ENCODE measurements around the gene SECISBP2.

GRCh38 chr9:89277454-89277853 is 40.8 kb upstream of the SECISBP2 start:
- no peak for TF ChIP-seq EZH2 (IDR thresholded peaks at IDR 0.05; ENCODE audit: low read depth)
- TF ChIP-seq, protein P1, sequence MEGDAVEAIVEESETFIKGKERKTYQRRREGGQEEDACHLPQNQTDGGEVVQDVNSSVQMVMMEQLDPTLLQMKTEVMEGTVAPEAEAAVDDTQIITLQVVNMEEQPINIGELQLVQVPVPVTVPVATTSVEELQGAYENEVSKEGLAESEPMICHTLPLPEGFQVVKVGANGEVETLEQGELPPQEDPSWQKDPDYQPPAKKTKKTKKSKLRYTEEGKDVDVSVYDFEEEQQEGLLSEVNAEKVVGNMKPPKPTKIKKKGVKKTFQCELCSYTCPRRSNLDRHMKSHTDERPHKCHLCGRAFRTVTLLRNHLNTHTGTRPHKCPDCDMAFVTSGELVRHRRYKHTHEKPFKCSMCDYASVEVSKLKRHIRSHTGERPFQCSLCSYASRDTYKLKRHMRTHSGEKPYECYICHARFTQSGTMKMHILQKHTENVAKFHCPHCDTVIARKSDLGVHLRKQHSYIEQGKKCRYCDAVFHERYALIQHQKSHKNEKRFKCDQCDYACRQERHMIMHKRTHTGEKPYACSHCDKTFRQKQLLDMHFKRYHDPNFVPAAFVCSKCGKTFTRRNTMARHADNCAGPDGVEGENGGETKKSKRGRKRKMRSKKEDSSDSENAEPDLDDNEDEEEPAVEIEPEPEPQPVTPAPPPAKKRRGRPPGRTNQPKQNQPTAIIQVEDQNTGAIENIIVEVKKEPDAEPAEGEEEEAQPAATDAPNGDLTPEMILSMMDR (conservative IDR thresholded peaks at IDR 0.05), result no peak
